GM18870 (cell line): ENCODE results near the gene NRARP.

ENCODE experiments used
- ATAC-seq: cut with Tn5 transposase; IDR thresholded peaks from one replicate; pipeline ENCODE4 v1.9.1; 2021; ENCODE audit warnings: moderate library complexity; ENCODE audit not compliant: unreplicated experiment

NRARP gene

GRCh38 chr9:137323531-137324331 is 21.7 kb upstream of the NRARP start:
- no peak for ATAC-seq

GRCh38 chr9:137321726-137322361 is 19.8 kb upstream of the NRARP start:
- no peak for ATAC-seq

GRCh38 chr9:137320555-137321384 is 18.7 kb upstream of the NRARP start:
- no peak for ATAC-seq

GRCh38 chr9:137319739-137320551 is 17.9 kb upstream of the NRARP start:
- no peak for ATAC-seq

- ATAC-seq: no peak
Observed at GRCh38 chr9:137319011-137319738, 17.1 kb upstream of the NRARP start.

- no peak for ATAC-seq
Observed at GRCh38 chr9:137318602-137319001, 16.5 kb upstream of the NRARP start.

- no peak for ATAC-seq
Observed at GRCh38 chr9:137317718-137318511, 15.8 kb upstream of the NRARP start.

GRCh38 chr9:137317021-137317717 is 15.1 kb upstream of the NRARP start:
- no peak for ATAC-seq

- no peak for ATAC-seq
Observed at GRCh38 chr9:137316012-137316981, 14.2 kb upstream of the NRARP start.

- no peak for ATAC-seq
Observed at GRCh38 chr9:137315581-137316011, 13.5 kb upstream of the NRARP start.

GRCh38 chr9:137314561-137315560 is 12.8 kb upstream of the NRARP start:
- no peak for ATAC-seq

GRCh38 chr9:137313956-137314560 is 12.0 kb upstream of the NRARP start:
- ATAC-seq: no peak

- no peak for ATAC-seq
Observed at GRCh38 chr9:137313326-137313936, 11.4 kb upstream of the NRARP start.

- ATAC-seq: no peak
Observed at GRCh38 chr9:137312852-137313325, 10.8 kb upstream of the NRARP start.
